ENCODE results near the gene PEX10.
"Not testable (repeated sequence)": the region's sequence is repeated elsewhere in the genome, so short reads cannot be mapped to it uniquely, and the experiment has no call there.

The PEX10 gene

DNA sequence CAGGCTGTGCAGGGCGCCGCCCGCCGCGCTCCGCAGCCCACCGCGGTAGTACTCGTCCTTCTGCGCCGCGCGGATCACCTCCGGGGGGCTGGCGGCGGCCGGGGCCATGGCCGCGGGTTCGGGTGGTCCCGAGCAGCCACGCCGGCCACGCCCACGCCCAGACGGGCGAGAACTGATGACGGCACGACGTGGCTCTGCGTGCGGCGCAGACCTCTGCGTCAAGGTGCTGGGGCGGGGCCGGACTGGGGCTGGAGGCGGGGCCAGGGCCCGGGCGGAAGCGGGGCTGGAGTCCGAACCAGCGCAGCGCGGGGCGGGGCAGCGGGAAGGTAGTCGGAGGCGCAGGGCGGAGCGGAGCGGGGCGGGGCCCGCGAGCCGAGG, at the start of gene PEX10:
PEX10 (minus strand) TSS at position 170 of the 378 bp plus-strand sequence; CDS start at position 108, 62 bp downstream.
- peak; percentile 95 for DNase-seq (ENCODE audit: low read depth)

DNA sequence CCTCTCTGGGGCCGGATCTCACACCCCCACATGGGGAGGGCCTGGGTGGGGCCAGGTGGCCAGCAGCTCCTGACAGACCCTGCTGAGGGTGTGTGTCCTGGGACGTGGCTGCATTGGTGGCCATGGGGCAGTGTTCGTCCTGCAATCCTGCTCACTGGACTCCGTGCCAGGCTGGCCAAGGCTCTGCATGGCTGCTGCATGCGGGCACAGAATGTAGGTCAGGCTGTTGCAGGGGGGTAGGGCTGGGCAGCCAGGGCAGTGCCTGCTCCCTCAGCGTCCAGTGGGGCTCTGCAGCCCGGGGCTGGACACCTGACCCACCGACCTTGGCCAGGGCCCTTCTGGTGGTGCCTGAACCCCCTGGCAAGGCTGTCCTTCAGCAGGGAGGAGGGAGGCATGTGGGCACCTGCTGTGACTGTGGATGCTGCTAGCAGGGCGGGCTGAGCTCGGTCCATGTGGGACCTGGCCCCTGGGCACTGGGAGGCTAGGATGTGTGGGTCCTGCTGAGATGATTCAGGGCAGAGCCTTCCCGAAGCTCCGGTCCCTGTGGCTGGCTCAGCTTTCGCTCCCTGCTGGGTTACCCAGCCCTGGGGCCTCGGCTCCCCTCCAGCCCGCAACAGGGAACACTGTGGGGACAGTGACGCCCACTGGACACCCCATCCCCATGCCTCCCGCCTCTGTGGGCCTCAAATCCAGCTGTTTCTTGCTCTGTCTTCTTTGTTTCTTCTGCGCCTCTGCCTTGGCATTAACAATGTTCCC, 48.8 kb upstream of the PEX10 start:
- no peak for DNase-seq (ENCODE audit: low read depth)

- no peak for DNase-seq (ENCODE audit: low read depth)
These were observed 47.8 kb upstream of the PEX10 start for GRCh38 chr1:2460203-2460602.

DNA sequence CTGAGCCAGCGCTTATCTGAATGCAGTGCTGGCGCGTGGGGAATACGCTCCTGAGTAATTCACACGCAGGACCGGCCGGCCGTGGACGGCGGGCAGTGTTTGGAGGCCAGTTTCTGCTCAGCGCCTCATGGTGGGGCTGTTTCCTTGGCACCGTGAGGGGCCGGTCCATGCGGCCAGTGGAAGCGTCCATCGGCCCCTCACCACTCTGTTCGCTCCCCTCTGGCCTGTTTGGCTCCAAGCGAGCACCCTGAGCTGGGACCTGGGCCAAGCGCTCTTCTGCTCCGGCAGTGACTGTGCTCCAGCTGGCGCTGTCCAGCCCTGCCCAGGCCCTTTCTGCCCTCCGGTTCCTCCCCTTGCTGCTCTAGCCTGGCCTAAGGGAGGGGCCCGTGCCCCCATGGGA, 47.4 kb upstream of the PEX10 start:
- no peak for DNase-seq (ENCODE audit: low read depth)

DNA sequence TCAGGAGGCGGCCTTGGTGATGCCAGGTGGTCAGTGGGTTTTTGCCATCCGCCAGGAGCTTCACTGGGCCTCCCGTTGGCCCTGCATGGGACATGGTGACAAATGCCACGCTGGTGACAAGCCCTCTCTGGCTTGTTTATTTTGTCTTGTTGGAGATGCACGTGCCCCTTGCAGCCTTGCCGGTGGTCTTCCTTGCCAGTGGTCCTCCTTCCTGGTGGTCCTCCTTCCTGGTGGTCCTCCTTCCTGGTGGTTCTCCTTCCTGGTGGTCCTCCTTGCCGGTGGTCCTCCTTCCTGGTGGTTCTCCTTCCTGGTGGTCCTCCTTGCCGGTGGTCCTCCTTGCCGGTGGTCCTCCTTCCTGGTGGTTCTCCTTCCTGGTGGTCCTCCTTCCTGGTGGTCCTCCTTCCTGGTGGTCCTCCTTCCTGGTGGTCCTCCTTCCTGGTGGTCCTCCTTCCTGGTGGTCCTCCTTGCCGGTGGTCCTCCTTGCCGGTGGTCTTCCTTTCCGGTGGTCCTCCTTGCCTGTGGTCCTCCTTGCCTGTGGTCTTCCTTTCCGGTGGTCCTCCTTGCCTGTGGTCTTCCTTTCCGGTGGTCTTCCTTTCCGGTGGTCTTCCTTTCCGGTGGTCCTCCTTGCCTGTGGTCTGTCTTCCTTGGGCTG, 46.9 kb upstream of the PEX10 start:
- DNase-seq (ENCODE audit: low read depth) = not testable (repeated sequence)

DNA sequence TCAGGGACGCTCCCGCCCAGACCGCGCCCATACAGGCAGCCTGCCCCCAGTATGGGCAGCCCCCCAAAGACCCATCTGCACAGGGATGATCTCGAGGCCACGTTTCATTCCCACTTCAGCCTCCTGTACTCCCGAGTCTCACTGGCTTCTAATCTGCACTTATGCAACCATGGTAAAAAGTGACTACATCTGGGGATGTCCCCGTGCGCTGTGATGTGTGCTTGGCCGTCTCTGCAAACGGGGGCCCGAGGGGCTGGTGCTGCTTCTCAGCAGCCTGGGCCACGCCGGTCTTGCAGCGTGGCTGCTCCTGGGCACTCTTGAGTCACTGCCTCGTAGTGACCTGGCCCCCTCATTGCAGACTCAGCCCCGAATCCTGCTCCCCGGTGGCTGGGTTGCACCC, 46.3 kb upstream of the PEX10 start:
- DNase-seq (ENCODE audit: low read depth) = no peak

DNA sequence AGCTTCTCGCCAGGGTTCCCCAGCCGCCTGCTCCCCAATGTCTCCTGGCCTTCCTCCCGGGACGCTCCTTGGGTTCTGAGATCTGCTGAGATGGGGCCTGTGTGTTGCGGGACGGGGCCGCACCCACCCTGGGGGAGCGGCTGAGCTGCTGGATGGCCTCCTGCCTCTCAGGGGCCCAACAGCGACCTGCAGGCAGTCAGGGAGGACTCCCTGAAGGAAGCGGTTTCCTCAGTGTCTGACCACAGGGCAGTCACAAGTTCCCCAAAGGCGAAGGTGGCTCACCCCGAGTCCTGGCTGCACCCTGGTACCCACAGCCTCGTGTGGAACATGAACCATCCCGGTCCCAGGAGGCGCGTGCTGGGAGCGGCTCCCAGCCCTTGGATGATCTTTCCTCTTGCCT, 45.1 kb upstream of the PEX10 start:
- no peak for DNase-seq (ENCODE audit: low read depth)

DNA sequence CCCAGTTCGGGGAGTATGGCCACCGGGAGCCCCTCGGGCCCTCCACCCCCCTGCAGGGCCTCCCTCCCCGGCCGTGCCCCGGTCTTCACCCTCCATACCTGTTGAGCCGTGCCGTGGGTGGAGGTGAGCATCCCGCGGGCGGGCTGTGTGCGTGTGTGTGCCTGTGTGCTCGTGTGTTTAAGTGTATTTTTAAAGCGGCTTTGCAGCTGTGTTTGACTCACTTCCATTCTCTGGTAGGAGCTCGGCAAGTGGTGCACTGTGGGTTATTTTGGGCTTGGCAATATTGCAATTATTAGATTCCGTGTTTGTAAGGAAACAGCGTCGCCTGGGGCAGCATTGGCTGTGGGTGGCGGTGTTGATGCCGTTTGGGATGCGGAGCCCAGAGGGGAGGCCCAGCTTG, 43.4 kb upstream of the PEX10 start:
- DNase-seq (ENCODE audit: low read depth) = no peak

DNA sequence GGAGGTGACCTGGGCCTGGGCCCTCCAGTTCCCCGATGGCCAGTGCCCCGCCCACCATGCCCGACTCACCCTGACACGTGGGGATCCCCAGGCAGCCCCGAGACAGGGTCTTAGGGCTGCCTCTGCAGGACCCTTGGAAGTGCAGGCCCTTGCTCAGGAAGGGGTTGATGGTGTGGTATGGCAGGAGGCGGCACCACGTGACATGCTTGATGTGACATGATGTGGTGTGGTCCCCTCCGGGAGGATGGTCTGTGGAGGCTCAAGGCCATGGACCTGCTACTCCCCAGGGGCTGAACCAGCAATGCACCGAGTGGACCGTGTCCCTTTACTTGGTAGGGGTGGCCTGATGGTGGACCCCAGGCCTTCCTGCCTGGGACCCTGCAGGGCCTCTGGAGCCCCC, 41.9 kb upstream of the PEX10 start:
- no peak for DNase-seq (ENCODE audit: low read depth)

GRCh38 chr1:2452932-2453315, 40.6 kb upstream of the PEX10 start:
- DNase-seq (ENCODE audit: low read depth) = no peak

DNA sequence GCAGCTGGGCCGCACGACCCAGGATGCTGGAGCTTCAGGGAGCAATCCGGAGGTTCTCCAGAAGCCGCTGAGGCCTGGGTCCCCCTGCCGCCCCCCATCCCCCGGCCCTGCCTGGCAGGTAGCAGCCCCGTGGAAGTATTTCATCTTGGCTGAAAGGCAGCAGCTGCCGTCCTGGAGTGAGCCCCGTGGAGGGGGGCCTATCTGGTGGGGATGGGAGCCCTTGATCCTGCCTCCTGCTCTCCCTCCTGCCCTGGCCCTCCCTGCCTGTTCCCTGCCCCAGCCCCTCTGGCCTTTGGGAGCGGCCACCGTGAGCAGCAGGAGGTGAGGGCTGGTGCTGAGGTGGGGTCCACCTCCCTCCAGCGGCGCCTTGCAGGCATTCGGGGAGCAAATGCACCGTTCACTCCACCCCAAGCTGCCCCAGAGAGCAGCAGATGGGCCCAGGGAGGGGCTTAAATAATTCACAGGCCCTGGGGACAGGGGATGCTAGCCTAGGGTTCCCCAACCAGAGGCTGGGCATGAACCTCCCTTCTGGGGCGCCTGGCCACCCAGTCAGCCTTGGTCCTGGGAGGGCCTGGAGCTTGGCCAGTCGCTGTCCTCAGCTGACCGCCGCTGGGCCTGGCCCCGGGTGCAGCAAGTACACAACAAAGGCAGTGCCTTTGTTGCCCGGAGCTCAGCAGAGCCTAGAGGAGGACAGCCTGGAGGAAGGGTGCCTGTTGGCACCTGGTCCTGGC, 40.0 kb upstream of the PEX10 start:
- DNase-seq (ENCODE audit: low read depth) = no peak

- DNase-seq (ENCODE audit: low read depth) = no peak
These were observed 39.4 kb upstream of the PEX10 start for GRCh38 chr1:2451741-2452140.

GRCh38 chr1:2449636-2450454, 37.5 kb upstream of the PEX10 start:
- DNase-seq (ENCODE audit: low read depth) = no peak

GRCh38 chr1:2448098-2448445, 35.7 kb upstream of the PEX10 start:
- no peak for DNase-seq (ENCODE audit: low read depth)

DNA sequence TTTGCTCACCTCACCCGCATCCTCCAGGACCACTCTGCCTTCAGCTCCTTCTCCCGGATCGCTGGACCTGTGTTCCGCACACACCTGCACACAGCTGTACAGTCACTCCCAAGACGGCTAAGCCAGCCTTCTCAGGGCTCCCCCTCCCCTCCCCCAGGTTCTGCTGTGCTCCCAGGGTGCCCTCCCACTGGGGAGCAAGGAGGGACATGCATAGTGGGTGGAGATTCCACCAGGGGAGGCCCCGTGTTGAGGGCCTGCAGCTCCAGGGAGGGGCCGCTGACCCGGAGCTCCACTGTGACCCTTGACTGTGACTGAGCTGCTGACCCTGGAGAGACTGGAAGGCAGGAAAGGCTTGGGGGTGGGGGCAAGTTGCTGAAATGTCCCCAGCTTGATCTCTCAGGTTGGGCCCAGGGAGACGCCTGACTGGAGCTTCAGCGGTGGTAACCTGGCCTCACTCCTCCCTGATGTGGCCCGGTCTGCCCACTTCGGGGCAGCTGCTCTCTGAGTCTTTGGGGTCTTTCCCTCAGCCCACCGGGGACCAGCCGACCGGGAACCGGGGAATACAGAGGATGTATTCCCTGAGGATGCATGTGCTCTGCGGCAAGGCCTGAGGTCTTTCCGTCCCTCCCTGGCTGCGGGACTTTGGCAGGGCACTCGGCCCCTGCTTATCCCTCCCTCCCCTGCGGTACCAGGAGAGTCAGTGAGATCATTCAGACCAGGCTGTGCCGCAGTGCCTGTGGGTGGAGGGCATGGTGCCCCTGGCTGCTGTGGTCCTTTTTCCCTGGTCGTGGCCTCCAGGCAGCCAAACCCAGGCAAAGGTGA, 35.1 kb upstream of the PEX10 start:
- no peak for DNase-seq (ENCODE audit: low read depth)

GRCh38 chr1:2446861-2447260, 34.5 kb upstream of the PEX10 start:
- DNase-seq (ENCODE audit: low read depth) = no peak

DNA sequence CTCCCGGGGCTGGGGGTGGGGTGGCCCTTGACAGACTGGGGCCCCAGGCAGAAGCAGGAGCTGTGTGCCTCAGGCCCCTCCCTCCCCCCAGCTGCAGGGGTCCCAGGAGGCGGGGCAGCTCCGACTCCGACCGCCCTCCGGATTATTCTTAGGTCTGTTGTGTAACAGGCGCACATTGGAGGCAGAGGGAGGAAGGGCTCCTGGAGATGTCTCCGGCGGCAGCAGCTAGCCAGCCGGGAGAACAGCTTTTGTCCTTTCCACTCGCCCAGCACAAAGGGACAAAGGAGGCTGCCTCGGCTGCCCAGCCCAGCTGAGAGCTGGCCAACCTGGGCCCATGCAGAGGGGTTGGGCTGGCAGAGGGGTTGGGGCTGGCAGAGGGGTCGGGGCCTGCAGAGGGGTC, 34.0 kb upstream of the PEX10 start:
- DNase-seq (ENCODE audit: low read depth) = no peak

- DNase-seq (ENCODE audit: low read depth) = no peak
These were observed 33.5 kb upstream of the PEX10 start for GRCh38 chr1:2445823-2446215.

GRCh38 chr1:2445162-2445822, 32.9 kb upstream of the PEX10 start:
- DNase-seq (ENCODE audit: low read depth) = no peak

DNA sequence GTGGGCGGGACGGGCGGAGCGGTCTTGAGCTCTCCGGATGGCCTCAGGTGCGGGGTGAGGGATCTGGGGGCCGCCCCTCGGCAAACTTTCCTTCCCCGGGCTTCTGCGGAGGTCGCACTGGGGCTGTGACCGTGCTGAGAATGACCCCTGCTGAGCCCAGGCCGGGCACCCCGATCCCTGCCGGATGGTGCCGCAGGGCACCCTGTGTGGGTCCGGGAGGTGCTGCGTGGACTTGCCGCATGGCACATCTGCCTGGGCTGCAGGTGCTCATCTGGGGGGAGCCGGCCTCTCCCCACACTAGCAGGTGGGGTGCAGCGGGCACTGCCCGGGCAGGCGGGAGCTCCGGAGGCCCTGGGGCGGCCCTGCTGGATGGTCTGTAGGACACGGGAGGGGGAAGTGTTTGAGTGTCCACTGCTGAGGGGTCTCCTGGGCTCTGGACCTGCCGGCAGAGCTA, 31.8 kb upstream of the PEX10 start:
- DNase-seq (ENCODE audit: low read depth) = no peak
